Measurements from ENCODE around the gene SLC25A46.
"Not testable (repeated sequence)": the region's sequence is repeated elsewhere in the genome, so short reads cannot be mapped to it uniquely, and the experiment has no call there.

SLC25A46 gene
- 49.4 to 206 (median 124) reads per million in 18 experiments for total RNA-seq

GRCh38 chr5:110738812-110739651 is at the start of gene SLC25A46:
Gene SLC25A46, plus strand, starts transcription at chr5:110739007. Its CDS starts 113 bp downstream, at chr5:110739120.
- peak; percentile 90 to 94 for DNase-seq

- not testable (repeated sequence) for DNase-seq
Observed at GRCh38 chr5:110690587-110690986, 48.2 kb upstream of the SLC25A46 start.

- not testable (repeated sequence) for DNase-seq
Observed at GRCh38 chr5:110692669-110693068, 46.1 kb upstream of the SLC25A46 start.

DNA sequence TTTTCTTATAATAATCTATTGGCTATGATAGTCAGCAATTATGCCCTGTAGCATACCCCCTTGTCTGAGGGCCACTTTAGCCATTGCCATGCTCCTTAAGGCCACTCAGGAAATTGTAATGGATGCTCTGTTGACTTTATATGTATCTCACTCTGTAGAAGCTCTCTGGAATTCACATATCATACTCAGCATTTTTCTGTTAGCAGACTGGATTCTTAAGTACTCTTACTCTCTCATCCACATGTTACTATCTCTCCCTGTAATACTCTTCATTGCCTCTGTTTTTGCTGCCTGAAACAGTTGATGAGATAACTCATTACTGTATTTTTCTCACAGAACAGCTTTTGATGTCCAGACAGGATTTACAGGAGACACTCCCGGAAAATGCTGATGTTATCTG is 36.5 kb upstream of the SLC25A46 start:
- no peak for DNase-seq

GRCh38 chr5:110702704-110703103 is 36.1 kb upstream of the SLC25A46 start:
- no peak for DNase-seq

GRCh38 chr5:110703481-110703880 is 35.3 kb upstream of the SLC25A46 start:
- no peak for DNase-seq

GRCh38 chr5:110705349-110705748 is 33.5 kb upstream of the SLC25A46 start:
- no peak for DNase-seq

GRCh38 chr5:110707260-110707844 is 31.5 kb upstream of the SLC25A46 start:
- no peak for DNase-seq

DNA sequence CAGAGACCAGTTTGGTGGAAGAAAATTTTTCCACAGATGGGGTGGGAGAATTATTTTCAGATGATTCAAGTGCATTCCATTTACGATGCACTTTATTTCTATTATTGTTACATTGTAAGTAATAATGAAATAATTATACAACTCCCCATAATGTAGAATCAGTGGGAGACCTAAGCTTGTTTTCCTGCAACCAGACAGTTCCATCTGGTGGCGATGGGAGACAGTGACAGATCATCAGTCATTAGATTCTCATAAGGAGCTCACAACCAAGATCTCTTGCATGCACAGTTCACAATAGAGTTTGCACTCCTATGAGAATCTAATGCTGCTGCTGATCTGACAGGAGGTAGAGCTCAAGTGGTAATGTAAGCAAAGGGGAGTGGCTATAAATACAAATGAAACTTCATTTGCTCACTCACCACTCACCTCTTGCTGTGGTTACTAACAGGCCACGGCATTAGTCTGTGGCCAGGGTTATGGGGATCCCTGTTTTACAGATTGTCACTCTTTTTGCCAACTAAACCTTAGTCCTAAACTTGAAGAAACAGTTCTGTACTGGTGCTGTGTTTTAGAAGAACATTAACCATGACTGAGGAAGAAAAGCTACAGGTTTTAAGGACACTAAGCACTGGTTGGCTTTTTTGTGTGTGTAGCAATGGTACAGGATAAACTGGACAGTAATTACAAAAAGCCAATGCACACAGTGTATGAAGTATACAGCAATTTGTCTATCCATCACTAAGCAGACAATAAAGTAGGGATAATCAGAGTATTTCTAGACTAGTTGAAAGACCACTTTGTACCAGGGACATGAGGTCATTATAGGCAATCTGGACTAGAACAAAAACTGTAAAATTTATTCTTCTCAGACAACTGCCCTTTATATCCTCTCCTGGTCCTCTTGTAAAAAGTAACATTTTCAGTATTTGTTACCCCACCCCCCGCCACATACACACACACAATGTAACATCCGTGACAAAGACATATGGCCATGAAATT is 22.3 kb upstream of the SLC25A46 start:
- DNase-seq, result no peak

GRCh38 chr5:110718311-110718710 is 20.5 kb upstream of the SLC25A46 start:
- DNase-seq, result no peak

DNA sequence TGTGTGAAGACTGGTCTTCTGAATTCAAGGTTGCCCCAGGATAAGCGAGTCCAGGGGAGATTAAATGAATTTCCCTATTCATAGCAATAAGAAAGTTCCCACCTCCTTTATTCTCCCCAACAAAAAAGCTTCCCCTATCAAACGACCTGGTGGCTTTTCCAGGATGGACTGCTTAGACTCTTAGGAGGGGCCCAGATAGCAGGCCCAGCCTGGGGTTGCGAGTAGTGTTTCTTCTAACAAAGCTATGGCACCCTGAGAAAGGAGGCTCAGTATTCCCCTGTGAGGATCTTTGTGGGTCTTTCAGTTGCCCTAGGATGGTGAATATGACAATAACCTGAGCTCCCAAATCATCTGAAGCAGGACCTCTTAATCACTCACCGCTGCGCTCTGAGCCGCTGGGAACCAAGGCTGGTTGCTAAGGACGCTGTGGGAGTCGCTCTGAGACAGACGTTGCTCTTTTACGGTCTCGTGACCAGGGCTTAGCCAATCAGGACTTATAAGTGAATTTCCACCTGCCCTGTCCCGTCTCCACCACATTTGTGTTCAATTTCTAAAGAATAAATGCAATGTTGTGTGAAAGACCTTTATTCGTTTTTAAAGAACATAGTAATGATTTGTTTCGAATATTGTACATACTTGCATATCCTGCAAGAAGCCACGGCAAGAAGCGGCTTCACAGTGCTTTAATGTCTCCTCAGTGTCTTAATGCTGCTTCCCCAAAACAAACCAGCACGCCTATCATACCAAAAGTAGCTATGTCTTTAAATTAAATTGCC is 12.4 kb upstream of the SLC25A46 start, which contains the start of gene TMEM232:
TMEM232 (minus strand) TSS at position 423 of the 776 bp plus-strand sequence. CDS start 59,319 bp downstream, outside the sequence.
- peak; percentile 71 to 89 for DNase-seq

GRCh38 chr5:110727025-110727314 is 11.8 kb upstream of the SLC25A46 start:
- peak in 1 of 2 donors; percentile 21 for DNase-seq

- DNase-seq, result not testable (repeated sequence)
Observed at GRCh38 chr5:110731499-110731898, 7.3 kb upstream of the SLC25A46 start.

GRCh38 chr5:110734101-110734500 is 4.7 kb upstream of the SLC25A46 start:
- DNase-seq, result no peak

DNA sequence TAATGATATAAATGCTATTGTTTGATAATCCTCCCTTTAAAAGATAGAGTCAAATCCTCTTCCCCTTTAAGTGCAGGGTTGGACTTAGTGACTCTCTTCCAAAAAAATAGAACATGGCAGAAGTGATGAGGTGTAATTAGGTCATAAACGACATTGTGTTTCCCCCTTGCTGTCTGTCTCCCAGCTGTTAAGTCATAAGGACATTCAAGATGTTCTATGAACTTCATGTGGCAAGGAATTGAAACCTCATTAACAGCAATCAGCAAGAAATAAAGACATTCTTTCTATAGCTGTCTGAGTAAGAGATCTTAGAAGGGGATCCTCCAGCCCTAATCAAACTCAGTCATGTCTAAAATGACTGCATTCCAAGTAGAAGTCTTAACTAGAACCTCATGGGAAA is 3.3 kb upstream of the SLC25A46 start:
- no peak for DNase-seq

DNA sequence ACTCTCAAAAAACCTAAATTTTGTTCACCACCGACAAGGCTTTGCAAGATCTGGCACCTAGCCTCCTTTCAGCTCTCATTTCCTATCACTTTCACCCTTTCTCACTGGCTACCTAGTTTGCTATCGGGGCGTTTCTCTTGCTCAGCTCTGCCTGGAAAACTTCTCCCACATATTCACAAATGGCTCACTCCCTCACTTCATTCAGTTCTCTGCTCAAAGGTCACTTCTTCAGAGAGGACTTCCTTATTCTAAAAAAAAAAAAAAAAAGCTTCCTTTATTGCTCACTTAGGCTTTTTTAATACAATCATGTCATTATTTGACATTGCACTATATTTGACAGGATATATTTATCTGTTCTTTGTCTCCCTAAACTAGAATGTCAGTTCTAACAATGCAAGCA is 2.1 kb upstream of the SLC25A46 start:
- peak; percentile 63 to 67 for DNase-seq

DNA sequence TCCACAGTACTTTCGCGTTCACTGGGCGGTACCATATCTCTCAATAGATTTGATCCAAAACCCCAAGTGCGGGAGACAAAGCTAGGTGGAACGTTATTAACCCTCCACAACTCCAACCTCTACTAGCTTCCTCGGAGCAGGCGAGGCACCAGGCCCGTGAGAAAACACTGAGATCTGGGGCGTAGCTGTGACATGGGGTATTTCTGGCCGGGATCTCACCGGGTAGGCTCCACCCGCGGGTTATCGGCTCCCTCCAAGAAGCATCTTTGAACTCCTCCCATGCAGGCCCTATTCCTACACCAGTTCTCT is 350 bp upstream of the SLC25A46 start:
- no peak for DNase-seq

DNA sequence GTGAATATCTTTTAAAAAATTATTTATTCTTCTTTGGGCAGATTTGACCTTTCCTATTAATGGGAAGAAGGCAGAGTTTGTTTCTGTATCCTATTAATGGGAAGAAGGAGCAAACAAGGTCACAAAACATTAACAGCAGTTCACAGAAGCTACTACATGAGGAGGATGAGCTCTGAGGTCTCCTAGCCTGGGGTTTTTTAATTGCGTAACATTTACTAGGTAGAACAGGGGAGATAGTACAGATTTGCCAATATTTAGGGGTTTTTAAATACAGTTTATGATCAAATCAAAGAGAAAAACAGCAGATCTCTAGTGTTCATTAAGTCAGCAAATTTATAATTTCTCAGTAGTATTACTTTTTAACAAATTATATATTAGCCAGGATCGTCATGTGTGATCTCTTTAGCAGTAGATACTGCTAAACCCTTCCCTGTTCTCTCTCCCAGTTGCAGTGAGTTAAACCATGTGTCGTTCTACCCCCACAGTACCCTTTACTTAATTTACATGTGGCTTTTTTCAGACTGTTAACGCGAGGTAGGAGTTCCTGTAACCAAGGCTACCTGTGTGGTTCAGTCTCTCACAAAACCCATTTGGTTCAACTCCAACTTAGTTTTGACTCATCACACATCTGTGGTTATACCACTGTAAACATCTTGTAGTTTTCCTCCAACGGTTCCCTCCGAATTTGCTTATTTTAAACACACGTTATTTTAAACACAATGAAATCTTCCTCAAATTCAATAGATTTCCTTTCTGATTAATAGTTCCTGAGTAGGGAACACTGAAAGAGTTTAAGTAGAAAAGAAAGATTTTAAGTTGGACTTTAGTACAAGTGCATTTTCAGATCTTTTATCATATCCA is 13.3 kb downstream of the SLC25A46 start:
- DNase-seq, result no peak

DNA sequence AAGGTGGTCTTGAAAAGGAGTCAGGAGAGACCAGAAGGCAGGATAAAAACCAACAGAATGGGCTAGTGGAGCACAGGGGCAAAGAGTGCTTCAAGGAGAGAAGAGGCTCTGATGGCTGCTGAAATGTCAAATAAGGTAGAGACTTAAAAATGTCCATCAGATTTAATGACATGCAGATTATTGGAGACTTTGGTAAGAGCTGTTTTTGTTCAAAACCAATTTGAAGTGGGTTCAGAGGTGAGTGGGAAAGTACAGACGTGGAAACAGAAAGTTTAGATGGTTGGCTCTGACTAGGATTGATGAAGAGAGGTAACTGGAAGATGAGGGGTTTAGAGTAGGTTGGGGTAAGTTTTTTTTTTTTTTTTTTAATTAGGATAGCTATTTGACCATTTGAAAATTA is 14.1 kb downstream of the SLC25A46 start:
- DNase-seq, result no peak

- DNase-seq, result no peak
Observed at GRCh38 chr5:110753600-110753999, 14.8 kb downstream of the SLC25A46 start.

GRCh38 chr5:110754181-110754580 is 15.4 kb downstream of the SLC25A46 start:
- no peak for DNase-seq
